ENCODE results near the gene SCD5. TPM values are rescaled to one million over a fixed set of nuclear protein-coding genes. Genes with fewer than 3 reads are reported as not detected.

Gene SCD5
- polyA plus RNA-seq, 1 donor, result 68.1 TPM

DNA sequence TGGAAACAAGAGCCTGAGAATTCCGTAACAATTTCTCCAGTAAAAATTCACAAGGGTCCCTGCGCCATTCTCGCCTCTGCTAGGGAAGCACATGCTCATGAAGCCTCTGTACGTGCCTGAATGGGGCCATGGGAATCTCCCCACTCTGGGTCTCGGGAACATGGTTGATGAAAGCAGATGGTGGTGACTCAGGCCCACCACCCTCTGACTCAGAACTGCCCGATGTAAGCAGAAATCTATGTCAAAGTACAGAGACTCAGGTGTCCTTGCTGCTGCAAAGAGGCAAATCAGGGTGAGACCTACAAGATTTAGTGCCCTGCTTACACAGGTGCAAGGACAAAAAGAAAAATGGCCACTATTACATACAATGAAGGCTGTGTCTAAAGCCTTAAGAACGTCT, 65.0 kb downstream of the SCD5 start:
- WGBS (ENCODE audit: insufficient coverage, low lambda C conversion rate), result 0% methylated on average over 1 of the region's 7 CpGs
- Histone ChIP-seq H3K27ac (ENCODE audit: low read length) (no peak overlapping the region), H3K4me3 (ENCODE audit: low read length) (no peak overlapping the region), H3K9me3 (ENCODE audit: control insufficient read depth, low read depth, low read length) (peaks cover 5% of the 10 kb centered on the region), H3K36me3 (ENCODE audit: control insufficient read depth, insufficient read depth, low read length) (peaks cover 4% of the 10 kb centered on the region), H3K27me3 (ENCODE audit: control insufficient read depth, insufficient read depth, low read length) (no peaks in the 10 kb centered on the region), H3K4me1 (ENCODE audit: control insufficient read depth, insufficient read depth, low read length) (peaks cover 1% of the 10 kb centered on the region)
- DNase-seq, result no peak

DNA sequence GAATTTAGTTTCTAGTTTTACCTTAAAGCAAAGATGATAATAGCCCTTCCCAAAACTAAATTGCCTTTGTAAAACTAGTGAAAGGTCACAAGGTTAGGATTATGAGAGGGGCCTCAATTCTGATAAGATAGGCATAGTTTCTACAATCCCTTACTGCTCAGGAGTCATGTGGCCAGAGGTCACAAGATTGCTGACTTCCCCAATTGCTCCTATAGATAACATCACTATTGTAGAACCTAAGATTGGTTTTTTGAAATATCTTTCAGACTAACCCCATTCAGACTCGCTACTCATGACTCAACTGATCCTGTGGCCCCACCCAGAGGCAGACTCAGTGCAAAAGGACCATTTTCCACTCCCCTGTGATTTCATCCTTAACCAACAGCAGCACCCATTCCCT, 70.3 kb downstream of the SCD5 start:
- Histone ChIP-seq H3K27ac (ENCODE audit: low read length) (peak overlapping the region; percentile 70), H3K4me1 (ENCODE audit: control insufficient read depth, insufficient read depth, low read length) (peaks cover 6% of the 10 kb centered on the region), H3K9me3 (ENCODE audit: control insufficient read depth, low read depth, low read length) (peaks cover 5% of the 10 kb centered on the region), H3K27me3 (ENCODE audit: control insufficient read depth, insufficient read depth, low read length) (no peaks in the 10 kb centered on the region), H3K4me3 (ENCODE audit: low read length) (no peak overlapping the region), H3K36me3 (ENCODE audit: control insufficient read depth, insufficient read depth, low read length) (no peaks in the 10 kb centered on the region)
- DNase-seq, result peak; percentile 60 to 62
- 60% methylated on average over 1 of the region's 1 CpG for WGBS (ENCODE audit: insufficient coverage, low lambda C conversion rate)

DNA sequence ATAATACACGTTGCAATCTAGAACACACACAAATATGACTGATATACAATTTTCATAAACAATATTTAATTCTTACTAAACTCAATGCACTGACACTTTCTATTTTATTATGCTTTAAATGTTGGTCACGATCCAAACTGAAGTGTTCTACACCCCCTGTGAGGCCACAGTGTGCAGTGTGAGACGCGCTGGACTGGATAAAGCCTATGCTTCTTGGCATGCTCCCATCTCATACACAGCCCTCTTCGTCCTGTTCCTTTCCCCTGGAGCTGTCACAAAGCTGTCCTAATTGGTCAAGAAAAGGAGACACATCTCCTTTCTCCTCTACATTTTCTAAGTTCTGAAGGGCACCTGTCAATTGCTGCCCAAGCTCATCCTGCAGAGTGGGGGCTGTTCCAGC, 72.0 kb downstream of the SCD5 start:
- Histone ChIP-seq H3K4me3 (ENCODE audit: low read length) (no peak overlapping the region), H3K9me3 (ENCODE audit: control insufficient read depth, low read depth, low read length) (peaks cover 5% of the 10 kb centered on the region), H3K36me3 (ENCODE audit: control insufficient read depth, insufficient read depth, low read length) (no peaks in the 10 kb centered on the region), H3K27me3 (ENCODE audit: control insufficient read depth, insufficient read depth, low read length) (no peaks in the 10 kb centered on the region), H3K4me1 (ENCODE audit: control insufficient read depth, insufficient read depth, low read length) (peaks cover 6% of the 10 kb centered on the region), H3K27ac (ENCODE audit: low read length) (no peak overlapping the region)
- no peak for DNase-seq
- WGBS (ENCODE audit: insufficient coverage, low lambda C conversion rate), result 70% methylated on average over 4 of the region's 5 CpGs

DNA sequence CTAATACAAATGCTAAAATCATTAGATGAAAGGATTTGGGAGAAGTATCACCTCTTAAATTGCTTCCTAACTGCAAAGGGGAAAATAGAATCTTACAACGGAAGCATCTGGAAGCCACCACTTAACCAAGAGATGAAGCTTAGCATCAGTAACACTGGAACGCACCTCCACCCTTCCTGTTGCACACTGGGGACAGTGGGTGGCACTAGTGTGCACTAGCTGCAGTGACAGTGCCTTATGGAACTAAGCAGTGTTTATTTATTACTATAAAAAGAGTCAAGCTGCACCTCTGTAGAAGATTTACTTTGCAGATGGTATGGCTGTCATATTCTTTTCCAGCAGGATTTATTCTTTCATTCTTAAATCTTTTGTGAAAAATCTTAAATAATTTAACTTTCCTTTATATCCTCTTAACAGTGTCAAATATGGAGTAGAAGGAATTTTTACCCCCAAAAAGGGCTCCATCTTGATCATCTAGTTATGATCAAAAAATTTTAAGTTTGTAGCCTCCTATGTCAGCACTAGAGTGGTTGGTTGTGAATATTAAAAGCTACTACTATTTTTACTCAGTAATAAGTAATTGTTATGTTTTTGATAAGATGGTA, 76.7 kb downstream of the SCD5 start:
- peak; percentile 41 to 45 for DNase-seq
- no CpG with 5 or more reads among the region's 2 CpGs for WGBS (ENCODE audit: insufficient coverage, low lambda C conversion rate)
- no peak overlapping the region for H3K27ac ChIP-seq (ENCODE audit: low read length)
- no peaks in the 10 kb centered on the region for H3K36me3 ChIP-seq (ENCODE audit: control insufficient read depth, insufficient read depth, low read length)
- H3K4me3 ChIP-seq (ENCODE audit: low read length), result no peak overlapping the region
- no peaks in the 10 kb centered on the region for H3K4me1 ChIP-seq (ENCODE audit: control insufficient read depth, insufficient read depth, low read length)
- no peaks in the 10 kb centered on the region for H3K9me3 ChIP-seq (ENCODE audit: control insufficient read depth, low read depth, low read length)
- H3K27me3 ChIP-seq (ENCODE audit: control insufficient read depth, insufficient read depth, low read length), result no peaks in the 10 kb centered on the region

DNA sequence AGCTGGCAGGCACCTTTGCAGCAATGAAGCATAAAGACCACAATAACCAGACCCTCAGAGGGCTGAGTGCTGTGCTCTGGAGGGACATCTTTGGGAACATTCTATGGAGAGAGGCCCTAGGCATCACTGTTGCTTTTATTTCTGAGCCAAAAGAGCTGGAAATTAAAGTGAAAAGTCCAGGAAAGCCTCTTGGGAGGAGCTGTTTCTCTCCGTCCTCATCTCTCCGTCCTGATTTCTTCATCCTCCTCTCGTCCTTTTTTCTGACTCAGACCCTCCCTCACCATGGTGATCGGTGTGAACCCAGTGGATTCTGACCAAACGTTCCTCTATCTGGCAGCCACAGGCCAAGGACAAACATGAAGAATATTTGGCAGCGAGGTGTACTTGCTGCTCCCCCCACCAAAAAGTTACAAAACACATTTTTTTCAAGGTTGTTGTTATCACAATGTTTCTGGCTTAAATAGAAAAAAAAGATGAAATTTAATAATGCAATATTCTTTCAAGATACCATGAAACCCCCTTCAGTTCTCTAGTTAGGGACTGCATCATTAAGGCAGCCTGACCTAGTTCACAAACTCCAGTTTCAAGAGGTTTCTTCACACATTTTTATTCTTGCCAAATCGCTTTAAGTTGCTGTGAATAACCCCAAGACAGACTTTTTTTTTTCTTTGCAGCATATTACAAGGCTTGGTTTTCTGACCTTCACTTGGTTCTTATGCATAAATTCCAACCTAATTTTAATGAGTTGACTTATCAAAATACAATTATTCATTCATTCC, 80.2 kb downstream of the SCD5 start:
- DNase-seq, result no peak
- Histone ChIP-seq H3K4me1 (ENCODE audit: control insufficient read depth, insufficient read depth, low read length) (no peaks in the 10 kb centered on the region), H3K4me3 (ENCODE audit: low read length) (no peak overlapping the region), H3K27ac (ENCODE audit: low read length) (no peak overlapping the region), H3K36me3 (ENCODE audit: control insufficient read depth, insufficient read depth, low read length) (no peaks in the 10 kb centered on the region), H3K27me3 (ENCODE audit: control insufficient read depth, insufficient read depth, low read length) (no peaks in the 10 kb centered on the region), H3K9me3 (ENCODE audit: control insufficient read depth, low read depth, low read length) (no peaks in the 10 kb centered on the region)
- WGBS (ENCODE audit: insufficient coverage, low lambda C conversion rate), result 69% methylated on average over 3 of the region's 7 CpGs

DNA sequence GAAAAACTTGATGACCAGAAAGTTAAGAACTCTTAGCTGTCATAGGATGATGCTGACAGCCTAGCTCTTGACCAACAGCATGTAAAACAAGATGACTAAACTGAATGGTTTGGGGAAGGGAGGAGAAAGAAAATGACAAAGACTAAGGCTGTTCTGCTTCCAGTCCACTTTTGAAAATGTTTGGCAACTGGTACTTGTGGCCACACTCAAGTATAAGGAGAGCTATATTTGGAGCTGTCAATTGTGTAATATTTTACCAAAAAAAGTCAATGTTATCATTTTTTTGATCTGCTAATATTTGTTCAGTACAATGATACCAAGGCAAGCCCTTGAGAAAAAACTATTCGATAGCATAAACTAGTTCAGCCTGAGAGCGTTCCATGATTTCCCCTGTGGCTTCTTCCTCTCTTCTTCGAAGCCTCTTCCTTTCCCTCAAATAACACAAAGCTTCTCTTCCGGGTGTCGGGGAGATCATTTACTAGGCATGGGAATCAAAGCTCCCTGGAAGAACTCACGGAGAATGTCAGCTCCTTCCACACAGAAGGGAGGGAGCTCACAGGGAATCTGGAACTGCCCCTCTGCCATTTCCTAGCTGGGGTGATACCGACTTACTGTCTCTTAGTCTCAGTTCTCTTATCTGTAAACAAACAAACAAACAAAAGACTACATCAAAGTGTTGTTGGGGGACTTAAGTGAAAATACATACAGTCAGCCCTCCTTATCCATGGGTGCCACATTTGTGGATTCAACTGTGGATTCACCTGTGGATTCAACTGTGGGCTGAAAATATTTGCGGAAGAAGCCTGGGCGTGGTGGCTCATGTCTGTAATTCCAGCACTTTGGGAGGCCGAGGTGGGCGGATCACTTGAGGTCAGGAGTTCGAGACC, 82.6 kb downstream of the SCD5 start:
- no peaks in the 10 kb centered on the region for H3K36me3 ChIP-seq (ENCODE audit: control insufficient read depth, insufficient read depth, low read length)
- no peaks in the 10 kb centered on the region for H3K9me3 ChIP-seq (ENCODE audit: control insufficient read depth, low read depth, low read length)
- H3K4me1 ChIP-seq (ENCODE audit: control insufficient read depth, insufficient read depth, low read length), result no peaks in the 10 kb centered on the region
- H3K4me3 ChIP-seq (ENCODE audit: low read length), result no peak overlapping the region
- H3K27me3 ChIP-seq (ENCODE audit: control insufficient read depth, insufficient read depth, low read length), result no peaks in the 10 kb centered on the region
- H3K27ac ChIP-seq (ENCODE audit: low read length), result no peak overlapping the region
- DNase-seq, result peak in 1 of 2 donors; percentile 56
- WGBS (ENCODE audit: insufficient coverage, low lambda C conversion rate), result no CpG with 5 or more reads among the region's 12 CpGs

DNA sequence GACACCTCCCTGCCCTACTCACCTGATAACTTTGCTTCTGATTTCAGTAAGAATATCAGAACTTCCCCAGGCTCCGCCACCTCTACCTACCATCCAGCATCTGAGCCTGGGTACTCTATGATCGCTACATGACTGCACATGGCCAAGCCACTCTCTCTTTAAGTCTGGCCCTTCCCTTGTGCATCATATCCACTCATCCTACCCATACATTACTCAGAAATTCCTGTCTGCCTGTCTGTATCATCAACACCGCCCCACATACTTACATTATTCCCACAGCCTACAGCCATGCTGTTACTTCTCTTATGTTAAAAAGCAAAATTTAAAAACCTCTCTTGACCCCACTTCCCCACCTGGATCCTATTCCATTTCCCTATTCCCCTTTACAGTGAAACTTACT, 84.7 kb downstream of the SCD5 start:
- Histone ChIP-seq H3K4me3 (ENCODE audit: low read length) (no peak overlapping the region), H3K27ac (ENCODE audit: low read length) (no peak overlapping the region), H3K9me3 (ENCODE audit: control insufficient read depth, low read depth, low read length) (no peaks in the 10 kb centered on the region), H3K4me1 (ENCODE audit: control insufficient read depth, insufficient read depth, low read length) (no peaks in the 10 kb centered on the region), H3K27me3 (ENCODE audit: control insufficient read depth, insufficient read depth, low read length) (no peaks in the 10 kb centered on the region), H3K36me3 (ENCODE audit: control insufficient read depth, insufficient read depth, low read length) (no peaks in the 10 kb centered on the region)
- 100% methylated on average over 1 of the region's 3 CpGs for WGBS (ENCODE audit: insufficient coverage, low lambda C conversion rate)
- DNase-seq, result no peak

DNA sequence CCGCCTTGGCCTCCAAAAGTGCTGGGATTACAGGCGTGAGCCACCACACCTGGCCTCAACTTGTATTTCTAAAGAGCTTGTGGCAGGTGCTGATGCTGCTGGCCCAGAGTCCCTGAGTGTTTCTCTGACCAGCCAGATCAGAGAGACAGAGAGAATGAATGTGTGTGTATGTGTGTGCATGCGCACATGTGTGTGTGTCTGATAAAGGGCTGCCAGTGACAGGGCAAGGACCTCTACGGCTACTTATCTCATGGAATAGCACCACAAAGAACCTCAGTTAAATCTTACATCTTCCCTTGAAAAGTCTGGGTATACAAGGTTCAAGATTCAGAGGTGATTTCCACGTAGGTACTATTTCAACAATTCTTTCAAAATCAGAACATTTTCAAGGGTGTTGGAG, 86.0 kb downstream of the SCD5 start:
- no peak for DNase-seq
- no CpG with 5 or more reads among the region's 5 CpGs for WGBS (ENCODE audit: insufficient coverage, low lambda C conversion rate)
- Histone ChIP-seq H3K27ac (ENCODE audit: low read length) (no peak overlapping the region), H3K9me3 (ENCODE audit: control insufficient read depth, low read depth, low read length) (no peaks in the 10 kb centered on the region), H3K36me3 (ENCODE audit: control insufficient read depth, insufficient read depth, low read length) (no peaks in the 10 kb centered on the region), H3K27me3 (ENCODE audit: control insufficient read depth, insufficient read depth, low read length) (no peaks in the 10 kb centered on the region), H3K4me1 (ENCODE audit: control insufficient read depth, insufficient read depth, low read length) (no peaks in the 10 kb centered on the region), H3K4me3 (ENCODE audit: low read length) (no peak overlapping the region)

DNA sequence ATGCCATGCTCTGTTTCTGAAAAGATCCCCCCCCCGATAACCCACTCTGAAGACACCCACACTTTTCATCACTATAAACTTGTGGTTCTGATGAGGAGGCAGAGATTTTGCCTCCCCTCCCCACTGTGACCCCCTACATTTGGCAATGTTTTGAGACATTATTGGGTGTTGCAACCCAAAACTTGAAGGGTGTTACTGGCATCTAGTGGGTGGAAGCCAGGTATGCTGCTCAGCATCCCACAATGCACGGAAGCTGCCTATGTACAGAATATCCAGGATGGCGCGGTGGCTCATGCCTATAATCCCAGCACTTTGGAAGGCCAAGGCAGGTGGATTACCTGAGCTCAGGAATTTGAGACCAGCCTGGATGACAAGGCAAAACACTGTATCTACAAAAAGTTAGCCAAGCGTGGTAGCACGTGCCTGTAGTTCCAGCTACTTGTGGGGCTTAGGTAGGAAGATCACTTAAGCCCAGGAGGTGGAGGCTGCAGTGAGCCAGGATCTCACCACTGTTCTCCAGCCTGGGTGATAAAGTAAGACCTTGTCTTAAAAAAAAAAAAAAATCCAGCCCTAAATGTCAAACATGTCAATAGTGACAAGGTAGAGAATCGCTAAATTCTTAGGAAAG, 87.3 kb downstream of the SCD5 start:
- WGBS (ENCODE audit: insufficient coverage, low lambda C conversion rate), result 83% methylated on average over 1 of the region's 7 CpGs
- H3K36me3 ChIP-seq (ENCODE audit: control insufficient read depth, insufficient read depth, low read length), result no peaks in the 10 kb centered on the region
- H3K4me1 ChIP-seq (ENCODE audit: control insufficient read depth, insufficient read depth, low read length), result no peaks in the 10 kb centered on the region
- H3K9me3 ChIP-seq (ENCODE audit: control insufficient read depth, low read depth, low read length), result no peaks in the 10 kb centered on the region
- no peak overlapping the region for H3K27ac ChIP-seq (ENCODE audit: low read length)
- no peaks in the 10 kb centered on the region for H3K27me3 ChIP-seq (ENCODE audit: control insufficient read depth, insufficient read depth, low read length)
- no peak for DNase-seq
- no peak overlapping the region for H3K4me3 ChIP-seq (ENCODE audit: low read length)

All from large intestine (tissue), 3 donors.